GM21390 (cell line): ENCODE data around the gene FXYD4.

Experiments used
- ATAC-seq: cut with Tn5 transposase; IDR thresholded peaks from one replicate; pipeline ENCODE4 v1.9.1; 2021; ENCODE audit not compliant: unreplicated experiment

FXYD4 gene

DNA sequence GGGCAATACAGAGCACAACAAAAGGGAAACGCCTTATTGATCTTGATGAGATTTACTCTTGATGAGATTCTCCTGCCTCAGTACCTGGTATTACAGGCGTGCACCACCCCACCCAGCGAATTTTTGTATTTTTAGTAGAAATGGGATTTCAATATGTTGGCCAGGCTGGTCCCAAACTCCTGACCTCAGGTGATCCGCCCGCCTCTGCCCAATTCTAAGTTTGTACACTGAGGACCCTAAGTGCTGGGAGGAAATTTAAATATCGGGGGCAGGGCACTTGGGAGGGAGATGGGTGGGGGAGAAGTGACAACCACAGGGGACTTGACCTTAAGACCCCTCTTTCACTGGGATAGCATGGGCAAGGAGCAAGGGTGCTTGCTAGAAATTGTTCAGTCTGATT, 23.4 kb downstream of the FXYD4 start:
- no peak for ATAC-seq

DNA sequence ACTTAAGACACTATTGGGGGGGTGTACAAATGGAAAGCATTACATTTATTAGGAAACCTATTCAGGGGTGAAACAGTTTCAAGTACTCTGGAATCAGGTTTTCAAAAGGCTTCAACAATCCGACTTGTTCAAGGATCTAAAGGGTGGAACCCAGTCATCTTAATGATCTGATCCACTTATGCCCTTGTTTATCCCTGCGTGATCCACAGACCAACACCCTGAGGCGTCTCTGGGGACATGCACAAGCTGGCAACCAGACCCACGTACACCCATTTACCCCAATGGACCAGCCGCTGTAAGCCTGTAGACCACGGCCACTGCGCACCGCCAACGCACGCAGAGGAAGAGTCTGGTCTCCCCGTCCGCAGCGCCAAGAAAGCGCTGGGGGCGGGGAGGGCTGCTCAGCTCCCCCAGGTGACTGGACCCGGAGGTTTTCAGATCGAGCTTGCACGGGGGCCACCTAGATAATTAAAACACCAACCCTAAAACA, 24.2 kb downstream of the FXYD4 start:
- ATAC-seq: no peak

DNA sequence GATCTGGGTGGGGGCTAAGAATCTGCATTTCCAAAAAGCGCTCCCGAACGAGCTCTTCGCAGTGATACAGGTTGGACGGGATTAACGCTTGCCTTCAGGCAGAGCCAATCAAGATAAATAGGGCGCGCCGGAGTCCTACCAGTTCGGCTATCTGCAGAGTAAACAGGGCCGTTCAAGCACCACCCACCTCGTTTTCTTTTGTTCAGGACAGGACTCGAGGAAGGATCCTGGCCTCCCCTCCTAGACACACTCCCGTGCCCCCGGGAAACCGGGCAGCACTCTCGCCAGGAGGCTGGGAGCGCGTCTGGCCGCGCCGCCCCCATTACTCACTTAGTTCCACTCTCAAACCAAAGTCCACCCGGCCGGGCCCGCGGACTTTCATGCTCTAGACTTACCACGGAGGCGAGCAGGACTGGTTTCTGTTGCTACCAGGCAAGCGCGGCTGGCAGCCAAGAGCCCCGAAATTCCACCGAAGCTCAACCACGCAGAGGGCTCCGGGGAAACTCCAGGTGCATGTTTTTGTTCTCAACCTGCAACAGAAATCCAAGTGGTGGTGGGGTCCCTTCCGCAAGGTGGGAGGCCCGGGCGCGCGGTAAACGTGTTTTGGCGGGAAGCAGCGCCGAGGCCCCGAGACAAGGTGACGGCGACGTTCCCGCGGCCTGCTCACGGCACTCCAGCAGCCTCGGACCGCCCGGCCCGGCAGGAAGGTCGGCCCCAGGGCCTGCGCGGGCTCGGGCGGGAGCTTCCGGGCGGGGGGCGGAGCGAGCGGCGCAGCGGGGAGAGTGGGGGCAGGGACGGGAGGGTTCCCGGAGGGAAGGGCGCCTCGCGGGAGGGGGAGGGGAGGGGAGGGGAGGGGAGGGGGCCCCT, 24.9 kb downstream of the FXYD4 start:
- peak; percentile 53 for ATAC-seq

DNA sequence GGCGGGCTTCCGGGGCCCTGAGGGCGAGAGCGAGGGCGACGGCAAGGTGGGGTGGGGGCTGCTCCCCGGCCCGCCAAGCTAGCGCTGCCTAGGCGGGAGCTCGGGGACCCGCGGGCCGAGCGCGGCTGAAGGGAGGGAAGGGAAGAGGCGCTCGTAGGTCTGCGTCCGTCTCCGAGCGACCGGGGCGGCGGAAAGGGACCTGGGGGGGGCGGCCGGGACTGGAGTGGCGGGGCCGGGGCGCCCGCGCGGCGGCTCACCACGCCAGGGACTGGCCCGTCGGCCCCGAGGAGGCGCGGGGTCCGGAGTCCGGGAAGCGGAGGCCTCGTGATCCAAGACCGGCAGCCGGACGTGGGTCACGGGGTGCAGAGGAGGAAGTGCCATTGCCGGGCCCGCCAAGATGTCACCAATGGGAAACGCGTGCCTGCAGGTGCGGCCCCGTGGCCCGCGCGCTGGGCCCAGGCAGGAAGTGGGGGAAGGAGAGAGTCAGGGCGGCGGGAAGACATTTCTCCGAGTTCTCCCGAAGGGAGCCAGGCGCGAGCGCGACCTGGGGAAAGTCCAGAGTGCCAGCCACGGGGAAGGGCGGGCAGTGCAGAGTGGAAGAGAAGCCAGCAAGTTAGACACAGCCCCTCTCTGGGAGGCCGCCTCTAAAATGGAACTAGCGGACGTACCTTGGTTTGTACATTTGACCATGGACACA, 25.6 kb downstream of the FXYD4 start:
- ATAC-seq: peak; percentile 83

DNA sequence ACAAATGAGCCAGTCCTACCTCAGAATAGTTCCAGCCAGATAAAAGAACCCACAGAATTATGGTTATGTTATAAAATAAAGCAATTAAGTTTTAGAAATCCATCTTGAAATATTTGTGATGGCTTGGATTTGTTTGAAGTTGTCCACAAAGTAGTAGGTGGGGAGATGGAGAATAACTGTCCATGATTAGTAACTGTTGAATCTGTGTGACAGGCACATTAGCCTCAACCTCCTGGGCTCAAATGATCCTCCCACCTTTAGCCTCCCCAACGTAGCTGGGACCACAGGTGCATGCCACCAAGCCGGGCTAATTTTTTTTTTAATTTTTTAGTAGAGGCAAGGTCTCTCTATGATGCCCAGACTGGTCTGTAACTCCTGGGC, 27.5 kb downstream of the FXYD4 start:
- ATAC-seq: no peak

DNA sequence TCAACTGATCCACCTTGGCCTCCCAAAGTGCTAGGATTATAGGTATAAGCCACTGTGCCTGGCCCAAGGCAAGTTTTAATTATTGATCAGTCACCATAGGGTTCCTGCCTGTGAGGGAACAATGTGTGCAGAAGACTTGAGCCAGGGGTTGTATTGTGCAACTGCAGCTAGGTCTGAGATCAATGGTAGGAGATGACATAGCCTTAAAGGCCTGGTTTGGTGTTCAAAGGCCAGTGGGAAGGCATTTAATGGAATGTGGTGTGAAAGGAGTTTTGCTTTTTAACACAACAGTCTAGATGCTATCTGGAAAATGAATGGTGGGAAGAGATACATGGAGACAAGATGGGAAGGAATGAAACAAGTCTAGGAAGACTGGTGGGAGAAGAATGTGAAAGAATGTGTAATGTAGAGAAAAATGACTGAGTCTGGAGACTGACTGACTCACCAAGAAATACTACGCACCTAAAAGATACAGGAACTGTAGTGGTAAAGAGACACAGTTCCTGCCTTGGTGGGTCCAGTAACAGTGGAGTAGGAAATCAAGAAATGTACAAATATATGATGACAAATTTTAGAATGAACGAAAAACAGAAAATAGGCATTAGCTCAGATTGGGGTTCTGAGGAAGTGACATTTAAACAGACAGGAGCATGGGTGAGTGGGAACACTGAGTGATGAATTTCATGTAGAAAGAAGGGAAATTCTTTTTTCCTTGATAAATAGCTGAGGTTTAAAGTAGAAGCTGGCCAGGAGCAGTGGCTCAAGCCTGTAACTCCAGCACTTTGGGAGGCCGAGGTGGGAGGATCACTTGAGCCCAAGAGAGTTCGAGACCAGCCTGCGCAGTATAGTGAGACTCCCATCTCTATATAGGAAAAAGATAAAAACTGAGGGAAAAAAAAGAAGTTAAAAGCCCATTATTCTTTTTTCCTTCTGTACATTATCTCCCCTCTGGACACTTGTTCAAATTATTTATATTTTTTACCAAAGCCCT, 28.2 kb downstream of the FXYD4 start:
- no peak for ATAC-seq

DNA sequence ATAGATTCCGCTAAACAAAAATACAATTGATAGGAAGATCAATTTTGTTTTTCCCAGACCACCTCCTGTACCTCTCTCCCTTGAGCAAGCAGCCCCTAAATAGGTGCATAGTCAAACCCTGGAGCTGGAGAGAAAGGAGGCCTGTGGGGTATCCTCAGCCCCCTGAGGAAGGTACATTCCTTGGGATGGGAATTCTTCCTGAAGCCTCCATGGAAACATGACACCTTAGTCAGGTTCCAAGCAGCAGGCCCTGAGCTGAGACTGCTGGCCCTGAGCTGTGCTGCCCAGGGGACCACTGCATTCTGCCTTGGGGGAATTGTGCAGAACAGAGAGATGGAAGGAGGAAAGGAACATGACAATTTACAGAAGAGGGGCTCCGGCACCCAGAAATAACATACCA, 30.2 kb downstream of the FXYD4 start:
- no peak for ATAC-seq

DNA sequence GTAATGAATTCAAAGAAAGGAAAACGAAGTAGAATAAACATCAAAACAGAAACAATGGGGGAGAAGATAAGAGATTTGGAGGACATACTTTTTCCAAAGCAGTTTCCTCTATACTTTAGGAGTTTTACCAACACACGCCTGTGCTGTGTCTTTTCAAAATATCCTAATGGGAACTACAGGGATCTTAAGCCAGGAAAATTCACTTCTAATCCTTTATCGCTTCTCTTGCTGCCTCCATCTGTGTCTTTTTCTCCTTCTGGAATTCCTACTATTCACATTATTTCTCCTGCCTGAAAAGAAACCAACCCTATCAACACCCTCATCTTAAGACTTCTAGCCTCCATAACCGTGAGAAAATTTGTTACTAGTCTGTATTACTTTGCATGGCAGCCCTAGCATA, 30.7 kb downstream of the FXYD4 start:
- no peak for ATAC-seq

DNA sequence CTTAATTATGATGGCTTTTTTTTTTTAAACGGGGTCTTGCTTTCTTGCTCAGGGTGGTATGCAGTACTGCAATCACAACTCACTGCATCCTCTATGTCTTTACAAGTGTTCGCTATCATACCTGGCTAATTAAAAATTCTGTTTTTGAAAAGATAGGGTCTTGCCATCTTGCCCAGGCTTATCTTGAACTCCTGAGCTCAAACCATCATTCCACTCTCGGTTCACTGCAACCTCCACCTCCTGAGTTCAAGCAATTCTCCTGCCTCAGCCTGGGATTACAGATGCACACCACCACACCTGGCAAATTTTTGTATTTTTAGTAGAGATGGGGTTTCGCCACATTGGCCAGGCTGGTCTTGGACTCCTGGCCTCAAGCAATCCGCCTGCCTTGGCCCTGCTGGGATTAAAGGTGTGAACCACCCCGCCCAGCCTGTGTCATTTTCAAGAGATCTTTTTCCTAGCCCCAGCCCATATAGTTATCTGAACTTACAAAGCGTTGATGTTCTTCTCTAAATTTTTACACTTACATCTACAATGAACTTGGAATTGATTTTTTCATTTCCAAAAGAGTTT, 31.5 kb downstream of the FXYD4 start:
- ATAC-seq: no peak

DNA sequence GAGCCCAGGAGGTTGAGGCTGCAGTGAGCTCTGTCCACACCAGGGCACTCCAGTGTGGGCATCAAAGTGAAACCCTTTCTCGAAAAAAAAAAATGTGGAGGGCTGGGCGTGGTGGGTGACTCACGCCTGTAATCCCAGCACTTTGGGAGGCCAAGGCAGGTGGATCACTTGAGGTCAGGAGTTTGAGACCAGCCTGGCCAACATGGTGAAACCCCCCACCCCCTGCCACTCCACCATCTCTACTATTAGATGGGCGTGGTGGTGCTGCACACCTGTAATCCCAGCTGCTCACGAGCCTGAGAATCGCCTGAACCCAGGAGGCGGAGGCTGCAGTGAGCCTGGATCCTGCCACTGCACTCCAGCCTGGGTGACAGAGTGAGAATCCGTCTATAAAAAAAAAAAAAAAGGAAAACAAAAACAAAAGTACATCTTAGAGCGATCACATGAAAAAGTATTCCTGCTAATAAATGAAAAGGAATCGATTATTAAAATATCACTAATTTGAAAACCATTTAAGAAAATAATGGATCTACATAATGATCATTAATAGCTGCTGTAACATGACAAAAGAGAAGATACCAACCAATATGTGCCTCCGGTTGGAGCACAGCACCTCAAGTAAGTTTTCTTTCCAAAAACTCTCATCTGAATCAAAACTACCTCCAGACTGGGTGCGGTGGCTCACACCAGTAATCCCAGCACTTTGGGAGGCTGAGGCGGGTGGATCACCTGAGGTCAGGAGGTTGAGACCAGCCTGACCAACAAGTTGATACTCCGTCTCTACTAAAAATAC, 32.7 kb downstream of the FXYD4 start:
- no peak for ATAC-seq

DNA sequence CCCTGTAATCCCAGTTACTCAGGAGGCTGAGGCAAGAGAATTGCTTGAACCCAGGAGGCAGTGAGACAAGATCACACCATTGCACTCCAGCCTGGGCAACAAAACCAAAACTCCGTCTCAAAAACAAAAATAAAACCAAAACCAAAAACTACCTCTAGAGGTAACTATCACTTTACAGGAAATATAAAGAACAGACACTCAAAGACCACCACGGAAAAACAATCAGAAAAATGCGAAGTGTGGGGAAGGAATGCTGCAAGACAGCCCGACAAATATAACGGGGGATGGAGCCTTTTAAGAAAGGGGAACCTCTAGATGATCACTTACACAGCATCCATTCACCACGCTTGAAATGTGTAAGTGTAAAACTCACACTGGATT, 33.3 kb downstream of the FXYD4 start:
- ATAC-seq: peak; percentile 12

DNA sequence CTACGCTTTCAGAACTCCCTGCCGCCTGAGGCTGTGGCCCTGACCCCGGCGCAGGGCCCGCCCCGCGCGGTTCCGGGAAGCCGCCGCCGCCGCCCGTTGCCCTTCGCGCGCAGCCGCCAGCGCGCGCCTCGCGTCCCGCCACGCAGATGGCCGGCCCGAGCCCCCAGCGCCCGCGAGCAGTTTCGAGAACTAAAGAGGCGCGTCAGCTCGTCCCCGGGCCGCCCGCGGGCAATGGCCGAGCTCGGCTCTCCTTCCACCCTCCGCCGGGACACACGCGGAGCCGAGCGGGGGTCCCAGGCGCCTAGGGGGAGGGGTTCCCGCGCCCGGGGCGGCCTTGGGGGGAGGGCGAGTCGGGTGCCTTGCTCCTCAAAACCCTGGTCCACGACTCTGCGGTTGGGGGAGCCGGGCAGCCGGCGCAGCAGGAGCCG, 35.7 kb downstream of the FXYD4 start:
- peak; percentile 21 for ATAC-seq

DNA sequence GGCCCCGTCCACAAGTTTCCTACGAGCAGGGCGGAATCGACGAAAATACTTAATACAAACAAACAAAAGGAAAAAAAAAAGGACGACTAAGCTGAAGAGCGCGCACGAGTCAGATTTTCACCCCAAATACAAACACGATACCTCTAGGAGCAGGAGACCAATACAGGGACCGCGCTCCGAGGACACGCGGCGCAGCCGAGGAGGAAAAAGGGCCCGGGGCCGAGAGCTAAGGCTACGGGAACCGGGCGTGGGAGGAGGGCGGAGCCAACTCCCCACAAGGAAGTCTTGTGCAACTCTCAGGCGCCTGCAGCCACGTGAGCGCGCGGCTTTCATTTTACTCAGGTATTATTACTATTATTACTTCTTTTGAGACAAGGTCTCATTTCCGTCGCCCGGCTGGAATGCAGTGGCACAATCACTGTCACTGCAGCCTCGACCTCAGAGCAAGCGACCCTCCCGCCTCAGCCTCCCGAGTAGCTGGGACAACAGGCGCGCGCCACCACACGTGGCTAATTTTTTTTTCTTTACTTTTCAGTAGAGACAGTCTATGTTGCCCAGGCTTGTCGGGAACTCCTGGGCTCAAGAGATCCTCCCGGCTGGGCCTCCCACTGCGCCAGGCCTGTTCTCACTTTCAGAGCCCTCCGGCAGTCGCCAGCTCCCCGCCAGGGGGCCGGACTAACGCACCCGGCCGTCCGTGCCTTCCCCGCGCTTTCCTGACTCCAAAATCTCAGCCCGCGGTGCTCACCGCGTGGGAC, 36.3 kb downstream of the FXYD4 start:
- ATAC-seq: peak; percentile 40

DNA sequence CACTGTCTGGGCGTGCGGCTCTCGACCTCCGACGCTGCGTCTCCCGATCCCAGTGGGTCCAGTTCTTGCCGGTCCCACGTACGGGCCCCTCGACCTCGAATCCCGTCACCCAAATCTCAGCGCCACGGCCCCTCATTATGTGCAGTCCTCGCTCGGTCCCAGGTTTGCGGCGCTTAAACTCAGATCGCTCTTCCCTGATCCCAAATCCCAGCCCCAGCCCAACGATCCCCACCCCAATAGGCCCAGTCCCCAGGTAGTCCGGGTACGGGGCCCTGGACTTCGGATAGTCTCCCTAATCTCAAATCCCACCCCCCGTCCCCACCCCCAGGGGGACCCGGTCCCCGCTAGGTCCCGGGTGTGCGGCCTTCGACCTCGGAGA, 36.9 kb downstream of the FXYD4 start:
- ATAC-seq: peak; percentile 0

DNA sequence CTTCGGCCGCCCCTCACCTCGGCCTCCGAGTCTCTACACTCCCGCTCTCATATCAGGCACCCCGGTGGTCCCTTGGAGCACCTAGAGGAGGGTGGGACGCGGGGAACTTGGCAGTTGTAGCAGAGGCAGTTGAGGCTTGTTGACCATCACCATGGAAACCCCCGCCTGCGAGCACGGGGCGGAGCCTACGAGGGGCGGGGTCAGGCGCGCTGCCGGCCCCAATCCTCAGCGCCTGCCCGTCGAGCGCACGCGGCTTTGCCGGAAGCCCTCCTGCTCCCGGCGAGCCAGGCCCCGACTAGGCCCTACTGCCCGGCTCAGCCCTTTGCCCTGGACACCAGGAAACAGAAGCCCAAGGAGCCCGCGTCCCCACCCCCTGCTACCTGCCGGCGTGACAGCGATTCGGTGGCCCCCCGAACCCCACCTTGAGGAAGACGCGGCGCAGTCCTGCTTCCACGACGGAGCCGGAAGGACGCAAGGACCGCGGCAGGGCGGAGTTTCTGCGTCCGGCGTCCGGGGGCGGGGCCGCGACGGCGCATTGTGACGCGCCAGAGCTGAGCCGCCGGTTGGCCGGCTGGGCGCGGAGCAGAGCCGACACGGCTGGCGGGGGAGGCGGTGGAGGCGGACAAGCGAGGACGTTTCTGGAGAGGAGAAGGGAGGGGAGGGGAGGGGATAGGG, 37.4 kb downstream of the FXYD4 start, which contains the start of gene HNRNPF:
TSS of gene HNRNPF (minus strand) at position 477 of the 675 bp plus-strand sequence. CDS start 21,302 bp downstream, outside the sequence.
- peak; percentile 63 for ATAC-seq

DNA sequence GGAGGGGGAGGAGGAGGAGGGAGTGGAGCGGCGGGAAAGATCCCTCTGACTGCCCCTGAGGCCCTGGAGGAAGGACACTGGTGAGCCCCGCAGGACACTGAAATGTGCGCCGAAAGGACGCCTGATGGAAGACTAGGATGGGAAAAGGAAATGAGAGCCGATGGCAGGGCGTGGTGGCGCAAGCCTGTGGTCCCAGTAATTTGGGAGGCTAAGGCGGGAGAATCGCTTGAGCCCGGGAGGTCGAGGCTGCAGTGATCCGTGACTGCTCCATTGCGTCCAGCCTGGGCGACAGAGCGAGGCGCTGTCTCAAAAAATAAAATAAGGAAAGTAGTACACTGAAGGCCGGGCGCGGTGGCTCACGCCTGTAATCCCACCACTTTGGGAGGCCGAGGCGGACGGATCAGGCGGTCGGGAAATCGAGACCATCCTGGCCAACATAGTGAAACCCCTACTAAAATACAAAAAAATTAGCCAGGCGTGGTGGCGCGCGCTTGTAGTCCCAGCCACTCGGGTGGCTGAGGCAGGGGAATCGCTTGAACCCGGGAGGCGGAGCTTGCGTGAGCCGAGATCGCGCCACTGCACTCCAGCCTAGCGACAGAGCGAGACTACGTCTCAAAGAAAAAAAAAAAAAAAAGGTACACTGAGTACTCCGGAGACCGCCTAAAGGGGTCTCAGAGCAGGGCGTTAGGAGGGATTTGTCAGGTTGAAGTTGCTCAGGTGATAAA, 38.1 kb downstream of the FXYD4 start:
- no peak for ATAC-seq

DNA sequence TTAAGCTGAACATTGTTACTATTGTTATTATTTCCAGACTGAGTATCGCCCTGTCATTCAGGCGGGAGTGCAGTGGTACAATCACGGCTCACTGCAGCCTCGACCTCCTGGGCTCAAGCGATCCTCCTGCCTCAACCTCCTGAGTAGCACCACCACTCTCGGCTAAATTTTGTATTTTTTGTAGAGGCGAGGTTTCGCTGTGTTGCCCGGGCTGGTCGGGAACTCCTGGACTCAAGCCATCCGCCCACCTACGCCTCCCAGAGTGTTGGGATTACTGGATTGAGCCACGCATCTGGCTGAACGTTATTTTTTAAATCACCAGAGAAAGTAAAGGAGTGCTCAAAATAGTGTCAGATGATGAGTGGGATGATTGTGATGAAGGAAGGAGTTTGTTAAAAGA, 38.9 kb downstream of the FXYD4 start:
- ATAC-seq: no peak

DNA sequence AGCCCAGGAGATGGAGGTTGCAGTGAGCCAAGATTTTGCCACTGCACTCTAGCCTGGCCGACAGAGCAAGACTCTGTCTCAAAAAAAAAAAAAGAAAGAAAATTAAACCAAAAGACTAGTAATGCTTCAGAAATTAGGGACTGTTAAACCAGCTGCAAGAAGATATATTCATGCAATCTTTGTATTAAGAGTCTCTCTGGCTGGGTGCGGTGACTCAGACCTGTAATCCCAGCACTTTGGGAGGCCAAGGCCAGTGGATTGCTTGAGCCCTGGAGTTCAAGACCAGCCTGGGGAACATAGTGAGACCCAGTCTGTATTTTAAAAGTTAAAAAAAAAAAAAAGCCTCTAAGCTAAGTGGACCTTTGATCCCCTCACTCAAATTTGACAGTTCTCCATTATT, 40.1 kb downstream of the FXYD4 start:
- no peak for ATAC-seq
